Immature natural killer cell (primary cell): ENCODE results near the gene GAL3ST1. TPM values are rescaled to one million over a fixed set of nuclear protein-coding genes. Genes with fewer than 3 reads are reported as not detected.
A peak's percentile ranks its signal among the peaks of the same experiment; 100 is the strongest.
"Not testable (repeated sequence)": the region's sequence is repeated elsewhere in the genome, so short reads cannot be mapped to it uniquely, and the experiment has no call there.

Source experiments
- DNase-seq, 3 donors: peaks; one replicate each; pipeline ENCODE4 v3.0.0; 2022; ENCODE audit warnings: mixed read lengths in 1 of 3
- H3K27ac Mint-ChIP-seq, 6 donors: one replicate each; pipeline ENCODE4 v1.8.0; 2020; ENCODE audit warnings: mixed read lengths in 6 of 6, mild to moderate bottlenecking in 5 of 6, inconsistent platforms in 4 of 6, moderate library complexity in 3 of 6
- H3K27me3 Mint-ChIP-seq, 3 donors: one replicate each; pipeline ENCODE4 v1.8.0; 2020 to 2021; ENCODE audit warnings: low read depth in 3 of 3, mild to moderate bottlenecking in 3 of 3, mixed read lengths in 3 of 3, moderate library complexity in 3 of 3, inconsistent platforms in 1 of 3
- H3K36me3 Mint-ChIP-seq, 3 donors: one replicate each; pipeline ENCODE4 v1.8.0; 2020; ENCODE audit warnings: mixed read lengths in 3 of 3, inconsistent platforms in 2 of 3, mild to moderate bottlenecking in 2 of 3
- H3K4me1 Mint-ChIP-seq, 2 donors: one replicate each; pipeline ENCODE4 v1.8.0; 2020; ENCODE audit warnings: inconsistent platforms in 2 of 2, mild to moderate bottlenecking in 2 of 2, mixed read lengths in 2 of 2, moderate library complexity in 1 of 2
- H3K4me3 Mint-ChIP-seq, 5 donors: one replicate each; pipeline ENCODE4 v1.8.0; 2020; ENCODE audit warnings: mild to moderate bottlenecking in 5 of 5, mixed read lengths in 5 of 5, inconsistent platforms in 3 of 5, moderate library complexity in 3 of 5
- H3K9me3 Mint-ChIP-seq, 6 donors: one replicate each; pipeline ENCODE4 v1.8.0; 2020; ENCODE audit warnings: mild to moderate bottlenecking in 6 of 6, mixed read lengths in 6 of 6, inconsistent platforms in 4 of 6, moderate library complexity in 3 of 6
- polyA plus RNA-seq, 3 donors: library from polyadenylated mRNA; unstranded; fragments of 300-500 nt; fragmentation: Illumina TruSeq; gene quantifications; one replicate each; pipeline ENCODE4 v1.2.3, GENCODE V29; 2021

The GAL3ST1 gene
- polyA plus RNA-seq, 3 donors from 2014 or later, result not detected

DNA sequence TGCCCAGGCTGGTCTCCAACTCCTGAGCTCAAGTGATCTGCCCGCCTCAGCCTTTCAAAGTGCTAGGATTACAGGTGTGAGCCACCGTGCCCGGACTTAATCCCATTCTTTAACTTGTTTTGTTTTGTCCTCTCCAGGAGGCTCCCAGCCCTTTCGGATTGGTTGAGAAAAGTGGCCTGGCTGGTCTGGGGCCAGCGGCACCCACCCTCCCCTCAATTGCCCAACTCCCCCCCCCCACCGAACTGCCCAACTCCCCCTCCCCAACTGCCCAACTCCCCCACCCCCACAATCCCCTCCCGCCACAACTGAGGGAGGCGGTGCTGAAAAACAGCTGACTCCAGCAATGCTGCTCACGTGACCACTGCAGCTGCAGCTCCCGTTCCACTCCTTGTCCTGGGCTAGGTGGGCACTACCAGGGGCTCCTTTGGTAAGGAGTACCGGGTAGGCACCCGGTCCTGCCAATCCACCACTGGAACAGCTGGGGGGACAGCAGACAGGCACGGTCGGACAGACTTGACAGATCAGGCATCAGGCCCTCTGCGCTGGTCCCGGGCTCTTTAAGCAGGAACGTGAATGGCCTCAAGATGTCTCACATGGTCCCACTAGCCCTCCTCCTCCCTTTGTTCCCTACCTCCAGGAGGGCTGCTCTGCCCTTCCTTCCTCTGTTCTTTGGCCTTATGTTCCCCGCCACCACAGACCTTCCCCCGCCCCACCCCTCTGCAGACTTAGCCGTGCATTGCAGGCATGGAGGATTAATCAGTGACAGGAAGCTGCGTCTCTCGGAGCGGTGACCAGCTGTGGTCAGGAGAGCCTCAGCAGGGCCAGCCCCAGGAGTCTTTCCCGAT is 32.2 kb upstream of the GAL3ST1 start, which contains the start of gene TCN2:
TCN2 (plus strand) TSS at position 720 of the 845 bp plus-strand sequence. CDS start 158 bp downstream, outside the sequence.
- DNase-seq, result peak; percentile 16 to 19 (median 17)
- Mint-ChIP-seq H3K4me3 (peak within 1 kb of the TSS; percentile 87 to 90 (median 88)), H3K27ac (peak within 1 kb of the TSS in 5 of 6 donors; percentile 40 to 84 (median 69))

DNA sequence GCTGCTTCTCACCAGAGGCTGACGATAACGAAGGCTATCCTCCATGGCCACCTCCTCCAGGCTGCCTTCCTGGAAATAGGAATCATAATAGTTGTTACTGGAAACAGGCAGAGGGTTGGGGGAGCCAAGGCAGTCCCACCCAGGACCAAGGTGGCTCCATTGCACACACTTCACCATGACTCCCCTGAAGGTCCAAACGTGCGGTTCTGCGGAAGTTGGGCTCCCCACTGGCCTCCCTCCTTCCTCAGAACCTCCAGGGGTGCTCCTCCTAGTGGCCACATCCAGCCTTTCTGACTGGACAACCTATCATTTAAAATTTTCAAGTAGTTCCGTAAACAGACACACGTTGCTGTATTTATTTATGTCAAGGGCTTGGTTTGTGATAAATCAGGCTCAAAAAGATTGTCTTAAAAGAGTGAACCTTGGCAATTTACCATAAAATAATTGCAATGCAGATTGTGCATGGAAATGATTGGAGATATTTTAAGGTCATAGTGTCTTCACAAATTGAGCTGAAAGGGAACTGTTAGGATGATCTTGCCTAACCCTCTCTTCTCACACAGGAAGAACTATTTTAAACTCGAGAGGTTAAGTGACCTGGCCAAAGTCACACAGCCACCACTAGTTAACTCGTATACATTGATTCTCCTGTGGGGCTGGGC is 31.1 kb upstream of the GAL3ST1 start:
- Mint-ChIP-seq H3K4me3 (peak overlapping the region; percentile 65 to 90 (median 87)), H3K4me1 (peaks cover 19 to 24% of the 10 kb centered on the region in 2 donors), H3K27me3 (peaks cover 0 to 3% (median 2%) of the 10 kb centered on the region in 3 donors), H3K27ac (peak overlapping the region in 5 of 6 donors; percentile 36 to 83 (median 54)), H3K9me3 (no peaks in the 10 kb centered on the region), H3K36me3 (no peaks in the 10 kb centered on the region)
- DNase-seq, result peak; percentile 22 to 34 (median 29)

More for the DNA sequence above, 32.2 kb upstream of the GAL3ST1 start, which contains the start of gene TCN2:
- Mint-ChIP-seq H3K27me3 (peaks cover 0 to 3% (median 2%) of the 10 kb centered on the region in 3 donors), H3K36me3 (no peaks in the 10 kb centered on the region), H3K9me3 (no peaks in the 10 kb centered on the region), H3K4me1 (peaks cover 19 to 24% of the 10 kb centered on the region in 2 donors)

DNA sequence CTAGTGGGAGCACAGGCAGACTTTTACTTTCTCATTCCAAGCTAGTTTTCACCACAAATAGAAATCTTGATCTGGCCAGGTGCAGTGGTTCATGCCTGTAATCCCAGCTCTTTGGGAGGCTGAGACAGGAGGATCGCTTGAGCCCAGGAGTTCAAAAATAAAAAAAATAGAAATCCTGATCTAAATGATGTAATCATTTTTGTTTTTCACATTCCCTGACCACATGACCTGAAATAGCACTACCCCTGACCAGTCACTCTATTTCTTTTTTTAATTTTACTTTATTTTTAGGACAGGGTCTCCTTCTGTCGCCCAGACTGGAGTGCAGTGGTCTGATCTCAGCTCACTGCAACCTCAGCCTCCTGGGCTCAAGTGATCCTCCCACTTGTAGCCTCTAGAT is 30.3 kb upstream of the GAL3ST1 start:
- H3K4me3 Mint-ChIP-seq, result no peak overlapping the region
- H3K36me3 Mint-ChIP-seq, result no peaks in the 10 kb centered on the region
- H3K4me1 Mint-ChIP-seq, result peaks cover 19 to 24% of the 10 kb centered on the region in 2 donors
- no peak overlapping the region for H3K27ac Mint-ChIP-seq
- peaks cover 0 to 3% (median 2%) of the 10 kb centered on the region in 3 donors for H3K27me3 Mint-ChIP-seq
- DNase-seq, result no peak
- H3K9me3 Mint-ChIP-seq, result no peaks in the 10 kb centered on the region

DNA sequence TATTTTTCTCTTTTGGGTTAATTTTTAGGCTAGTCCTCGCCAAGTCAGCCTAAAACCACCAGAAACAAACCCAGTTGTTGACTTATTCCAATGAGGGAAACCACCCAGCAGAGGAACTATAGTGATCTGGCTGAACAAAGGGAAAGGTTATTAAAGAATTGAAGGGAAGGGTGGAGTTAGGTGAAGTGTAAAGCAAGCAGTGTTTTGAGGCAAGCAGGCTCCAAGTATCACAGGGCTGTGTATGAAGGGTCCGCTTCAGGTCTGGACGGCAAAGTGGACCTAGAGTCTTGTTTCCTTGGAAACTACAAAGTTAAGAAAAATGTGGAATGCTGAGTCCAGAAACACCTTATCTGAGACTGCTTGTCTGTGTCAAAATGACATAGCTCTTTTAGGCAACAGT is 29.3 kb upstream of the GAL3ST1 start:
- no peak overlapping the region for H3K4me3 Mint-ChIP-seq
- H3K27me3 Mint-ChIP-seq, result peaks cover 0 to 3% (median 2%) of the 10 kb centered on the region in 3 donors
- H3K4me1 Mint-ChIP-seq, result peaks cover 19 to 24% of the 10 kb centered on the region in 2 donors
- no peak for DNase-seq
- peak overlapping the region in 1 of 6 donors; percentile 11 for H3K27ac Mint-ChIP-seq
- no peaks in the 10 kb centered on the region for H3K9me3 Mint-ChIP-seq
- no peaks in the 10 kb centered on the region for H3K36me3 Mint-ChIP-seq

DNA sequence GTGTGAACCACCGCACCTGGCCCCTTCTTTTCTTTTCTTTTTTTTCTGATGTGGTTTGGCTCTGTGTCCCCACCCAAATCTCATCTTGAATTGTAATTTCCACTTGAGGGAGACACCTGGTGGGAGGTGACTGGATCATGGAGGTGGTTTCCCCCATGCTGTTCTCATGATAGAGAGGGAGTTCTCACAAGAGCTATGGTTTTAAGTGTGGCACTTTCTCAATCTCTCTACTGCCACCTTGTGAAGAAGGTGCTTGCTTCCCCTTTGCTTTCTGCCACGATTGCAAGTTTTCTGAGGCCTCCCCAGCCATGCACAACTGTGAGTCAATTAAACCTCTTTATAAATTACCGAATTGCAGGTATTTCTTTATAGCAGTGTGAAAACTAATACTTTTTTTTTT is 27.6 kb upstream of the GAL3ST1 start:
- DNase-seq, result no peak
- peaks cover 0 to 2% (median 0%) of the 10 kb centered on the region in 3 donors for H3K27me3 Mint-ChIP-seq
- no peaks in the 10 kb centered on the region for H3K36me3 Mint-ChIP-seq
- no peak overlapping the region for H3K4me3 Mint-ChIP-seq
- H3K4me1 Mint-ChIP-seq, result peaks cover 14 to 17% of the 10 kb centered on the region in 2 donors
- no peaks in the 10 kb centered on the region for H3K9me3 Mint-ChIP-seq
- no peak overlapping the region for H3K27ac Mint-ChIP-seq

DNA sequence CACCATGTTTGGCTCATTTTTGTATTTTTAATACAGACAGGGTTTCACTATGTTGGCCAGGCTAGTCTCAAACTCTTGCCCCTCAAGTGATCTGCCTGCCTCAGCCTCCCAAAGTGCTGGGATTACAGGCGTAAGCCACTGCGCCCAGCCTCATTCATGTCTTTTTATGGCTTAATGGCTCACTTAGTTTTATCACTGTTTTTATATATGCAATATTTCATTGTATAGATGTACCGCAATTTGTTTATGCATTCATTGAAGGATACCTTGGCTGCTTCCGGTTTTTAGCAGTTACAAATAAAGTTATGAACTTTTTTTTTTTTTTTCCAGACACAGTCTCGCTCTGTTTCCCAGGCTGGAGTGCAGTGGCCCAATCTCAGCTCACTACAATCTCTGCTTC is 27.0 kb upstream of the GAL3ST1 start:
- no peak for DNase-seq
- Mint-ChIP-seq H3K27ac (no peak overlapping the region), H3K27me3 (peaks cover 0 to 2% (median 0%) of the 10 kb centered on the region in 3 donors), H3K4me3 (no peak overlapping the region), H3K4me1 (peaks cover 10 to 12% of the 10 kb centered on the region in 2 donors), H3K9me3 (no peaks in the 10 kb centered on the region), H3K36me3 (no peaks in the 10 kb centered on the region)

DNA sequence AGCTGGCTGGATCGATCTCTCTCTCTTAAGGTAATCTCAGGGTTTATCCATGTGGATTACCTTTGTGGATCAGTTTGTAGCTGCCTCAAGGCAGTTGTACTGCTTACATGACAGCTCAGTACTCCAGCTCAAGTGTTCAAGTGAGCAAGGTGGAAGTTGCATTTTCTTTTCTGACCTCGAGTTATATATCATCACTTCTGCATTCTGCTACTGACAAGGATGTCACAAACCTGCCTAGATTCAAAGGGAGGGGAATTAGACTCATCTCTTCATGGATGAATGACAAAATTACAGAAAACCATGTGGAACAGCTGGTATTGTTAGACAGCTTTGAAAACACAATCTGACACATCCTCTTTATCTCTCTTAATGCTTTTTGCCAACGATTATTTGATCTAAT is 26.5 kb upstream of the GAL3ST1 start:
- no peak for DNase-seq
- peaks cover 0 to 2% (median 0%) of the 10 kb centered on the region in 3 donors for H3K27me3 Mint-ChIP-seq
- H3K27ac Mint-ChIP-seq, result no peak overlapping the region
- peaks cover 5 to 7% of the 10 kb centered on the region in 2 donors for H3K4me1 Mint-ChIP-seq
- no peaks in the 10 kb centered on the region for H3K9me3 Mint-ChIP-seq
- H3K4me3 Mint-ChIP-seq, result no peak overlapping the region
- no peaks in the 10 kb centered on the region for H3K36me3 Mint-ChIP-seq

DNA sequence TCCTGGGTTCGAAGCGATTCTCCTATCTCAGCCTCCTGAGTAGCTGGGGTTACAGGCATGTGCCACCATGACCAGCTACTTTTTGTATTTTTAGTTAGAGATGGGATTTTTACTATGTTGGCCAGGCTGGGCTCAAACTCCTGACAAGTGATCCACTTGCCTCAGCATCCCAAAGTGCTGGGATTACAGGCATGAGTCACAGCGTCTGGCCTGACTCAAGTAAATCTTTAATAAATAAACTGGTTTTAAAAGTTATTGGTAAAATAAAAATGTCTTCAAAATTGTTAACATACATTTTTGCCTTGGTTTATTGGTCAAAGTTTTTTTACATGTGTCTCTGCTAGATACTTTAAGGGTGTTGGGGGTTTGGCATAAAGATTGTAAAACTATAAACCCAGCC is 24.5 kb upstream of the GAL3ST1 start:
- peaks cover 0 to 2% (median 0%) of the 10 kb centered on the region in 3 donors for H3K27me3 Mint-ChIP-seq
- H3K9me3 Mint-ChIP-seq, result no peaks in the 10 kb centered on the region
- no peak for DNase-seq
- H3K4me3 Mint-ChIP-seq, result no peak overlapping the region
- no peaks in the 10 kb centered on the region for H3K4me1 Mint-ChIP-seq
- no peaks in the 10 kb centered on the region for H3K36me3 Mint-ChIP-seq
- no peak overlapping the region for H3K27ac Mint-ChIP-seq

DNA sequence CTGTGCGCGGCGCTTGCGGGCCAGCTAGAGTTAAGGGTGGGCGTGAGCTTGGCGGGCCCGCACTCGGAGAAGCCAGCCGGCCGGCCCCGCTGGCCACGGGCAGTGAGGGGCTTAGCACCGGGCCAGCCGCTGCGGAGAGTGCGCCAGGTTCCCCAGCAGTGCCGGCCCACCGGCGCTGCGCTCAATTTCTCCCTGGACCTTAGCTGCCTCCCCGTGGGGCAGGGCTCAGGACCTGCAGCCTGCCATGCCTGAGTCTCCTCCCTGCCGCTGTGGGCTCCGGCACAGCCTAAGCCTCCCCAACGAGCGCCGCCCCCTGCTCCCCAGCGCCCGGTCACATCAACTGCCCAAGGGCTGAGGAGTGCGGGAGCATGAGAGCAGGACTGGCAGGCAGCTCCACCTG is 22.4 kb upstream of the GAL3ST1 start:
- DNase-seq, result no peak
- no peak overlapping the region for H3K4me3 Mint-ChIP-seq
- H3K36me3 Mint-ChIP-seq, result no peaks in the 10 kb centered on the region
- H3K27ac Mint-ChIP-seq, result no peak overlapping the region
- no peaks in the 10 kb centered on the region for H3K9me3 Mint-ChIP-seq
- H3K4me1 Mint-ChIP-seq, result no peaks in the 10 kb centered on the region
- H3K27me3 Mint-ChIP-seq, result peaks cover under 1 to 5% (median 4%) of the 10 kb centered on the region in 3 donors

DNA sequence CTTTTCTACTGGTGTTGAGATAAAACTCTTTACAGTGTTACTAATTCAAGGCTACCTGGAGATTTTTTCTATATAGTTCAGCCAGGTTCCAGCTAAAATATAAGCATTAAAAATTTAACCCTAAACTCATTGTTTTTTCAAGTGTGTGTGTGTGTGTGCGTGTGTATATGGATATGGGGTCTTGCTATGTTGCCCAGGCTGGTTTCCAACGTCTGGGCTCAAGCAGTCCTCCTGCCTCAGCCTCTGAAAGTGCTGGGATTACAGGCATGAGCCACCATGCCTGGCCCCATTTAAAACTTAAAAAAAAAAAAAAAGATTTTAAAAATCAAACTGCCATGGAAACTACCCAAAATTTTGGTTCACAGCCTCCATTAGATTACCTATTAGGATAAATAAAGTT is 21.7 kb upstream of the GAL3ST1 start:
- Mint-ChIP-seq H3K27me3 (peaks cover 0 to 5% (median 4%) of the 10 kb centered on the region in 3 donors), H3K36me3 (no peaks in the 10 kb centered on the region), H3K4me3 (no peak overlapping the region), H3K27ac (no peak overlapping the region), H3K9me3 (no peaks in the 10 kb centered on the region), H3K4me1 (no peaks in the 10 kb centered on the region)
- DNase-seq, result no peak

DNA sequence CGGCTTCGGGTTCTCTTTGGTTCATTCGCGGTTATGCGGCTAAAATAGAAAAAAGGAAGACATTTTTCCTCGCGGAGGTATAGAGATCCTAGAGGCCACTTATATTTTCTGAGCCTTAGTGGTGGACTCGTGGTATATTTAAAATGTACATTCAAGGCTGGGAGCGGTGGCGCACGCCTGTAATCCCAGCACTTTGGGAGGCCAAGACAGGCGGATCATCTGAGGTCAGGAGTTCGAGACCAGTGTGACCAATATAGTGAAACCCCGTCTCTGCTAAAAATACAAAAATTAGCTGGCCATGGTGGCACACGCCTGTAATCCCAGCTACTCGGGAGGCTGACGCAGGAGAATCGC is 17.9 kb upstream of the GAL3ST1 start:
- peaks cover 4 to 10% (median 6%) of the 10 kb centered on the region in 3 donors for H3K36me3 Mint-ChIP-seq
- not testable (repeated sequence) for H3K4me1 Mint-ChIP-seq, DNase-seq, H3K4me3 Mint-ChIP-seq, H3K27ac Mint-ChIP-seq, H3K27me3 Mint-ChIP-seq, H3K9me3 Mint-ChIP-seq

DNA sequence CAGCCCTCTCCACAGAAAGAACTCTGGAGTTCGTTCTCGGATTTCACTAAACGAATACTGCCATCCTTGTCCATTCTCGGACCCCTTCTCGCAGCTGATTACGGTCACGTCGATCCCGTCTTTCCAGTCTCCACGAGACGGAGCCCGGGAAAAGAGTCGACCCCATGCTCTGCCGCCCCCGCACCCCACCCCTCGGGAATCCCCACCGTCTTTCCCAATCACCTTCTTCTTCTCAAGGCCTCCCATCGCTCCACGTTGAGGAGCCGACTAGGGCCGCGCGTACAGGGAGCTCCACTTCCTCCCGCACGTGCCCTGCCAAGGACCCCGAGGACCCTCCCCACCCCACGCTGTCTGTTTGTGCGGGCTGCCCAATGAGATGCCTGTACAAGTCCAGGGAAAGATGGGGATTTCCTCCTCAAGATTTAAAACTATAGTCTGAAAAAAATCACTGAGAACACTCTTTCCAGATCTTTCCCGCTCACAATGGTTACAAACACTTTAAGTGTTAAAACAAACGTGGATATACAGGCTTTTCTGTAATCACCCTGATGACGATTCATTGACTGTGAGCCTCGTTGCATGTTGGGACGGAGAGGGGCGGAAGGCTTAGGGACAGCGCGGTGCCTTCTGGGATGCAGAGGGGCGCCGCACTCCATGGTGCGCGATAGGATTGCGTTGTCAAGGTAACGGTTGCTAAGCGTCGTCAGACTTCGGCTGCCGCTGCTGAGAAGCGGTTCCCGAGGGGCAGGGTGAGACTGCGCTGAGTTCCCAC is 17.3 kb upstream of the GAL3ST1 start, which contains the start of gene PES1:
PES1 (minus strand) TSS at position 323 of the 772 bp plus-strand sequence; CDS start at position 246, 77 bp downstream.
- H3K4me1 Mint-ChIP-seq, result peaks cover 0 to 2% of the 10 kb centered on the region in 2 donors
- peak within 1 kb of the TSS in 1 of 6 donors; percentile 51 for H3K27ac Mint-ChIP-seq
- no peaks in the 10 kb centered on the region for H3K9me3 Mint-ChIP-seq
- peaks cover 0 to 5% (median 4%) of the 10 kb centered on the region in 3 donors for H3K27me3 Mint-ChIP-seq
- no peak within 1 kb of the TSS for H3K4me3 Mint-ChIP-seq
- DNase-seq, result peak; percentile 95 to 96 (median 96)
- H3K36me3 Mint-ChIP-seq, result peaks cover 4 to 15% (median 11%) of the 10 kb centered on the region in 3 donors

DNA sequence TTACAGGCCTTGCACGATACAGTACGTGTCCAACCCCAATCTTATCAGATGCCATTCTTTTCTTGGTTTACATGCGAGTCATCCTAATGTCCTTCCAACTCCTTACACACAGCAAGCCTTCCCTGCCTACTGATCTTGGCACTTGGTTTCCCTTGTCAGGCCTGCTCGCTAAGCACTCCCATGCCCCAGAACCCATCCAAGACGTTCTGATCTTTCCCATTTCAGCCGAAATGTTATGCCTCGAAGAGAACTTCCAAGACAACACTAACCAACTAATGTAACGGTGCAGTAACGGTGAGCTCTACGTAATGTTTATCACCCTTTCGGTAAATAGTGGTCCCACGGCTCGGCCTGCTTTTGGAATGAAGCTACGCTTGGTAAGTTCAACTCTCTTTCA is 16.7 kb upstream of the GAL3ST1 start:
- H3K36me3 Mint-ChIP-seq, result peaks cover 8 to 19% (median 15%) of the 10 kb centered on the region in 3 donors
- peaks cover 1 to 5% (median 4%) of the 10 kb centered on the region in 3 donors for H3K27me3 Mint-ChIP-seq
- no peak for DNase-seq
- peaks cover 0 to 2% of the 10 kb centered on the region in 2 donors for H3K4me1 Mint-ChIP-seq
- H3K9me3 Mint-ChIP-seq, result no peaks in the 10 kb centered on the region
- H3K27ac Mint-ChIP-seq, result no peak overlapping the region
- no peak overlapping the region for H3K4me3 Mint-ChIP-seq
